HepG2 (cell line): ENCODE data around the gene MED4. TPM values are rescaled to one million over a fixed set of nuclear protein-coding genes. Genes with fewer than 3 reads are reported as not detected.

Source experiments
- CCAR2 ChIP-seq: fragments of 200-400 bp; formaldehyde crosslinking; optimal IDR thresholded peaks from 2 replicates; pipeline ENCODE3; 2018; ENCODE audit warnings: low read depth, mild to moderate bottlenecking, low read length, moderate library complexity
- FLYWCH1 ChIP-seq: sonication (generic); formaldehyde crosslinking; IDR thresholded peaks from 2 replicates; pipeline ENCODE4 v1.8.1; 2023; ENCODE audit warnings: mild to moderate bottlenecking, missing genetic modification reagents
- GABPB1 ChIP-seq: IDR thresholded peaks from 2 replicates; pipeline ENCODE4 v1.6.1; 2016; ENCODE audit warnings: mild to moderate bottlenecking, missing genetic modification reagents, moderate library complexity, missing compliant biosample characterization
- HHEX ChIP-seq: IDR thresholded peaks from 2 replicates; pipeline ENCODE4 v1.6.1; 2016; ENCODE audit warnings: control low read depth
- JUN ChIP-seq: sonication (generic); formaldehyde crosslinking; IDR thresholded peaks from 2 replicates; pipeline ENCODE4 v1.4.0; 2020; ENCODE audit warnings: mild to moderate bottlenecking, missing genetic modification reagents
- JUNB ChIP-seq: sonication (generic); formaldehyde crosslinking; IDR thresholded peaks from 2 replicates; pipeline ENCODE4 v1.8.0; 2022; ENCODE audit warnings: missing genetic modification reagents, mild to moderate bottlenecking, borderline replicate concordance
- KLF16 ChIP-seq, 2 experiments: sonication (generic) in 1 of 2; formaldehyde crosslinking in 1 of 2; IDR thresholded peaks; 2 replicates each; pipeline versions ENCODE4 v1.6.1 to v1.8.0; 2016 to 2023; ENCODE audit warnings: missing genetic modification reagents in 2 of 2, missing compliant biosample characterization in 1 of 2
- LCORL ChIP-seq, 2 experiments: fragments of 450-650 bp in 1 of 2; sonication (generic) in 1 of 2; formaldehyde crosslinking in 1 of 2; IDR thresholded peaks; 2 replicates each; pipeline versions ENCODE4 v1.5.0 to v1.6.1; 2017 to 2020; ENCODE audit warnings: antibody characterized with exemption in 1 of 2, missing genetic modification reagents in 1 of 2
- MYC ChIP-seq: sonication (generic); formaldehyde crosslinking; IDR thresholded peaks from 2 replicates; pipeline ENCODE4 v1.9.0; 2021; ENCODE audit warnings: missing genetic modification reagents, borderline replicate concordance
- NCOA5 ChIP-seq: sonication (generic); formaldehyde crosslinking; IDR thresholded peaks from 2 replicates; pipeline ENCODE4 v1.4.0; 2020; ENCODE audit warnings: missing genetic modification reagents
- RCOR2 ChIP-seq: IDR thresholded peaks from 2 replicates; pipeline ENCODE4 v1.6.1; 2016; ENCODE audit warnings: missing biosample characterization, missing genetic modification reagents
- SRSF1 ChIP-seq: fragments of 200-400 bp; formaldehyde crosslinking; optimal IDR thresholded peaks from 2 replicates; pipeline ENCODE3; 2017; ENCODE audit warnings: mild to moderate bottlenecking, low read depth, low read length, moderate library complexity
- TCF7L2 ChIP-seq: IDR thresholded peaks from 2 replicates; pipeline ENCODE4 v1.6.1; 2011; ENCODE audit warnings: mild to moderate bottlenecking, low read depth, low read length, moderate library complexity
- UBTF ChIP-seq: sonication (generic); formaldehyde crosslinking; IDR thresholded peaks from 2 replicates; pipeline ENCODE4 v1.4.0; 2020; ENCODE audit warnings: mild to moderate bottlenecking, missing genetic modification reagents
- ZFP36 ChIP-seq: fragments of 150-350 bp; IDR thresholded peaks from 2 replicates; pipeline ENCODE4 v1.6.1; 2018; ENCODE audit warnings: borderline replicate concordance, low read length, low read depth; ENCODE audit not compliant: partially characterized antibody
- ZNF205 ChIP-seq: IDR thresholded peaks from 2 replicates; pipeline ENCODE4 v1.6.1; 2018; ENCODE audit warnings: missing biosample characterization, missing genetic modification reagents
- ZNF256 ChIP-seq: sonication (generic); formaldehyde crosslinking; conservative IDR thresholded peaks from 2 replicates; pipeline ENCODE4 v1.4.0; 2020; ENCODE audit warnings: missing genetic modification reagents
- ZNF264 ChIP-seq: sonication (generic); formaldehyde crosslinking; IDR thresholded peaks from 2 replicates; pipeline ENCODE4 v1.4.0; 2020; ENCODE audit warnings: missing genetic modification reagents
- ZNF547 ChIP-seq: sonication (generic); formaldehyde crosslinking; IDR thresholded peaks from 2 replicates; pipeline ENCODE4 v1.5.1; 2020; ENCODE audit warnings: mild to moderate bottlenecking, missing genetic modification reagents
- ZNF564 ChIP-seq: sonication (generic); formaldehyde crosslinking; IDR thresholded peaks from 2 replicates; pipeline ENCODE4 v1.8.1; 2023; ENCODE audit warnings: mild to moderate bottlenecking, missing genetic modification reagents
- ZNF576 ChIP-seq: sonication (generic); formaldehyde crosslinking; IDR thresholded peaks from 2 replicates; pipeline ENCODE4 v1.4.0; 2020; ENCODE audit warnings: mild to moderate bottlenecking, missing genetic modification reagents
- ZNF614 ChIP-seq: IDR thresholded peaks from 2 replicates; pipeline ENCODE4 v1.6.1; 2018; ENCODE audit warnings: missing biosample characterization, missing genetic modification reagents, inconsistent platforms, borderline replicate concordance
- ZNF879 ChIP-seq: sonication (generic); formaldehyde crosslinking; IDR thresholded peaks from 2 replicates; pipeline ENCODE4 v1.8.1; 2023; ENCODE audit warnings: missing genetic modification reagents
- ZNF883 ChIP-seq: sonication (generic); formaldehyde crosslinking; IDR thresholded peaks from 2 replicates; pipeline ENCODE4 v1.5.1; 2020; ENCODE audit warnings: mild to moderate bottlenecking, missing genetic modification reagents; ENCODE audit errors: not compliant biosample characterization
- ZSCAN29 ChIP-seq: sonication (generic); formaldehyde crosslinking; conservative IDR thresholded peaks from 2 replicates; pipeline ENCODE4 v1.4.0; 2020; ENCODE audit warnings: mild to moderate bottlenecking, missing genetic modification reagents
- ZSCAN31 ChIP-seq: sonication (generic); formaldehyde crosslinking; IDR thresholded peaks from 2 replicates; pipeline ENCODE4 v1.5.0; 2020; ENCODE audit warnings: low read depth, mild to moderate bottlenecking, missing genetic modification reagents
- polyA plus RNA-seq, 8 experiments: library from polyadenylated mRNA; depleted of rRNA in 3 of 8; stranded (reverse) in 7 of 8; unstranded in 1 of 8; fragments of >200 nt; fragmentation: Illumina TruSeq in 4 of 8; extraction: Trizol in 4 of 8; gene quantifications; 2 replicates each; pipeline versions ENCODE4 v1.2.1 to v1.2.3, GENCODE V29; 2011 to 2016; ENCODE audit warnings: low read depth in 4 of 8, missing spikeins in 1 of 8, mixed read lengths in 1 of 8; ENCODE audit not compliant: insufficient read depth in 1 of 8
- total RNA-seq, 5 experiments: library from RNA; depleted of rRNA; stranded (reverse); fragments of >200 nt; fragmentation: Illumina TruSeq; extraction: Trizol; gene quantifications; 2 replicates each; pipeline ENCODE4 v1.2.3, GENCODE V29; 2016; ENCODE audit warnings: low read depth in 1 of 5

The MED4 gene
- total and polyA plus RNA-seq, 2 of the 13 experiments (the other 11 are each of a cell fraction or from before 2014, with no cell fraction given) = 49.4 to 57.8 TPM

DNA sequence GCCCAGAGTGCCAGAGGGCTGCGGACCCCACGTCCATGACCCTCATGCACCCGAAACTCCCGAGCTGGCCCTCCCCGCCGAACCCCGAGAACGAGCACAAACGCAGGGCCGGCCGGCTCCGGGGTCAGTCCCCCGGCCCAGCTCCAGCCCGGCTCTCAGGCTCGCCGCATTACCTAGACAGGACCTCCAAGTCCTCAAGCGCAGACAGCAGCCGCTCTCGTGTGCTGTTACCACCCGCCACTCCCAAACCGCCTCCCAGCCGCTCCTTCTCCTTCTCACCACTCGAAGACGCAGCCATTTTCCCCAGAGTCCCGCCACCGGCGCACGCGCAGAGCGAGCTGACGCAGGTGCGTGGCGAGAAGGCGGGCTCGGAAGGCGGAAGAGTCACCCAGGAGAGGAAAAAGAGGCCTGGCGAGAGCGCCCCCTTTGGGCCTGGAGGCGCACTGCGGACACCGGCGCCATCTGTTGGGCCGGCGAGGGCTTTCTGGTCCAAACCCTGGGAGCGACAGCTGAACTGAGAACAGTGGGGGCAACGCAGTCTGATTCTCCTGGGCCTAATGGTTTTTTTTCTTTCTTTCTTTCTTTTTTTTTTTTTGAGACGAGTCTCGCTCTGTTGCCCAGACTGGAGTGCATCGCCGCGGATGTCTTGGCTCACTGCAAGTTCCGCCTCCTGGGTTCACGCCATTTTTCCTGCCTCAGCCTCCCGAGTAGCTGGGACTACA is at the start of gene MED4 (continued):
- peak; percentile 74 for TF ChIP-seq UBTF (CRISPR knock-in tag)
- no peak for TF ChIP-seq LCORL (IDR thresholded peaks at IDR 0.05)
- TF ChIP-seq LCORL (CRISPR knock-in tag; IDR thresholded peaks at IDR 0.05) = peak; percentile 60
- TF ChIP-seq JUNB = no peak
- no peak for TF ChIP-seq CCAR2
- TF ChIP-seq ZNF883 (CRISPR knock-in tag) = peak; percentile 55
- TF ChIP-seq ZFP36 = no peak
- TF ChIP-seq ZNF564 (CRISPR knock-in tag) = peak; percentile 74
- TF ChIP-seq GABPB1 = peak; percentile 97
- TF ChIP-seq ZNF614 (CRISPR knock-in tag) = peak; percentile 88; the same call in 1 of the 2 replicates
- 0 out of 2 replicates have a peak, but pooled peaks have one; percentile 49 for TF ChIP-seq ZSCAN31 (CRISPR knock-in tag)
- TF ChIP-seq ZNF879 = 0 out of 2 replicates have a peak, but pooled peaks have one; percentile 63
- TF ChIP-seq MYC (CRISPR knock-in tag) = peak; percentile 83; the same call in 1 of the 2 replicates
- TF ChIP-seq ZNF264 (CRISPR knock-in tag) = 0 out of 2 replicates have a peak, but pooled peaks have one; percentile 45
- TF ChIP-seq RCOR2 (CRISPR knock-in tag) = peak; percentile 47
- TF ChIP-seq NCOA5 (CRISPR knock-in tag) = no peak
- TF ChIP-seq TCF7L2 = no peak
- TF ChIP-seq FLYWCH1 (CRISPR knock-in tag) = no peak
- no peak for TF ChIP-seq HHEX (CRISPR knock-in tag)
- no peak for TF ChIP-seq ZNF576 (CRISPR knock-in tag)
- TF ChIP-seq ZSCAN29 (CRISPR knock-in tag) = no peak
- no peak for TF ChIP-seq ZNF256
- TF ChIP-seq SRSF1 = no peak
- no peak for TF ChIP-seq JUN
- TF ChIP-seq ZNF547 (CRISPR knock-in tag) = peak; percentile 54; the same call in 1 of the 2 replicates
- peak; percentile 88 for TF ChIP-seq ZNF205
- peak in 1 of 2 experiments; percentile 96; a peak in 2 of 4 replicates for TF ChIP-seq KLF16 (CRISPR knock-in tag; IDR thresholded peaks at IDR 0.05)
